Peyer's patch (tissue), 4 donors: Measurements from ENCODE around the gene IDI1.

Source experiments
- POLR2A ChIP-seq, 2 donors: fragments of 450-650 bp; IDR thresholded peaks; one replicate each; pipeline ENCODE4 v1.5.1; 2017; ENCODE audit warnings: antibody characterized with exemption in 2 of 2, mild to moderate bottlenecking in 2 of 2, moderate library complexity in 2 of 2
- TF ChIP-seq, protein P1 (sequence below), 6 experiments: fragments of 450-650 bp in 4 of 6; fragments of 200-600 bp in 2 of 6; sonication (generic) in 1 of 6; IDR thresholded peaks; one replicate each; pipeline ENCODE4 v1.5.1; 2017 to 2019; ENCODE audit warnings: antibody characterized with exemption in 6 of 6, mild to moderate bottlenecking in 3 of 6, moderate library complexity in 1 of 6

- TF ChIP-seq, protein P1, sequence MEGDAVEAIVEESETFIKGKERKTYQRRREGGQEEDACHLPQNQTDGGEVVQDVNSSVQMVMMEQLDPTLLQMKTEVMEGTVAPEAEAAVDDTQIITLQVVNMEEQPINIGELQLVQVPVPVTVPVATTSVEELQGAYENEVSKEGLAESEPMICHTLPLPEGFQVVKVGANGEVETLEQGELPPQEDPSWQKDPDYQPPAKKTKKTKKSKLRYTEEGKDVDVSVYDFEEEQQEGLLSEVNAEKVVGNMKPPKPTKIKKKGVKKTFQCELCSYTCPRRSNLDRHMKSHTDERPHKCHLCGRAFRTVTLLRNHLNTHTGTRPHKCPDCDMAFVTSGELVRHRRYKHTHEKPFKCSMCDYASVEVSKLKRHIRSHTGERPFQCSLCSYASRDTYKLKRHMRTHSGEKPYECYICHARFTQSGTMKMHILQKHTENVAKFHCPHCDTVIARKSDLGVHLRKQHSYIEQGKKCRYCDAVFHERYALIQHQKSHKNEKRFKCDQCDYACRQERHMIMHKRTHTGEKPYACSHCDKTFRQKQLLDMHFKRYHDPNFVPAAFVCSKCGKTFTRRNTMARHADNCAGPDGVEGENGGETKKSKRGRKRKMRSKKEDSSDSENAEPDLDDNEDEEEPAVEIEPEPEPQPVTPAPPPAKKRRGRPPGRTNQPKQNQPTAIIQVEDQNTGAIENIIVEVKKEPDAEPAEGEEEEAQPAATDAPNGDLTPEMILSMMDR (IDR thresholded peaks at IDR 0.05), result no peak
- no peak for TF ChIP-seq POLR2A (IDR thresholded peaks at IDR 0.05)
Observed at GRCh38 chr10:1003884-1004670, 44.8 kb downstream of the IDI1 start.
